ENCODE measurements around the gene GTF2A1L. TPM values are rescaled to one million over a fixed set of nuclear protein-coding genes. Genes with fewer than 3 reads are reported as not detected.
"Not testable (repeated sequence)": the region's sequence is repeated elsewhere in the genome, so short reads cannot be mapped to it uniquely, and the experiment has no call there.

GTF2A1L gene
- total RNA-seq, 1 donor from 2014 or later: not detected

GRCh38 chr2:48620604-48621003, 2.9 kb downstream of the GTF2A1L start:
- no peak overlapping the region for H3K4me3 Mint-ChIP-seq (ENCODE audit: low read depth)
- DNase-seq (ENCODE audit: low spot score): no peak
- intact Hi-C loops (cut with micrococcal nuclease): no loop called here
- no peak overlapping the region for H3K27ac Mint-ChIP-seq
- no peaks in the 10 kb centered on the region for H3K9me3 Mint-ChIP-seq
- H3K27me3 Mint-ChIP-seq (ENCODE audit: low read depth): peaks cover 4% of the 10 kb centered on the region
- no peaks in the 10 kb centered on the region for H3K36me3 Mint-ChIP-seq (ENCODE audit: low read depth)
- no peaks in the 10 kb centered on the region for H3K4me1 Mint-ChIP-seq (ENCODE audit: low read depth)

GRCh38 chr2:48622691-48623090, 5.0 kb downstream of the GTF2A1L start:
- H3K9me3 Mint-ChIP-seq; H3K27me3 Mint-ChIP-seq (ENCODE audit: low read depth); intact Hi-C loops (cut with micrococcal nuclease); H3K27ac Mint-ChIP-seq; H3K4me3 Mint-ChIP-seq (ENCODE audit: low read depth); DNase-seq (ENCODE audit: low spot score); H3K4me1 Mint-ChIP-seq (ENCODE audit: low read depth); H3K36me3 Mint-ChIP-seq (ENCODE audit: low read depth): not testable (repeated sequence)

DNA sequence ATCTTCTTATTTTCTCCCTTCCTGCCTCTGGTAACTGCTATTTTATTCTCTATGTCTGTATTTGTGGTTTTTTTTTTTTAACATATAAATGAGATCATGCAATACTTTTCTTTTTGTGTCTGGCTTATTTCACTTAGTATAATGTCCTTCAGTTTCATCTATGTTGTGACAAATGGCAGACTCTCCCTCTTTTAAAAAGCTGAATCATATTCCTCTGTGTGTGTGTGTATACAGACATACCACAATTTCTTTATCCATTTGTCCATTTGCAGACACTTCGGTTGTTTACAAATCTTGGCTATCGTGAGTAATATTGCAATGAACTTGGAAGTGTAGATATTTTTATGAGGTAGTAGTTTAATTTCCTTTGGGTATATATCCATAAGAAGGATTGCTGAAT, 7.0 kb downstream of the GTF2A1L start:
- intact Hi-C loops (cut with micrococcal nuclease): no loop called here
- H3K9me3 Mint-ChIP-seq: peaks cover 6% of the 10 kb centered on the region

GRCh38 chr2:48626047-48626446, 8.4 kb downstream of the GTF2A1L start:
- no peak overlapping the region for H3K27ac Mint-ChIP-seq
- no peak for DNase-seq (ENCODE audit: low spot score)
- H3K9me3 Mint-ChIP-seq: peaks cover 6% of the 10 kb centered on the region
- H3K4me1 Mint-ChIP-seq (ENCODE audit: low read depth): no peaks in the 10 kb centered on the region
- H3K36me3 Mint-ChIP-seq (ENCODE audit: low read depth): no peaks in the 10 kb centered on the region
- intact Hi-C loops (cut with micrococcal nuclease): no loop called here
- no peaks in the 10 kb centered on the region for H3K27me3 Mint-ChIP-seq (ENCODE audit: low read depth)
- H3K4me3 Mint-ChIP-seq (ENCODE audit: low read depth): no peak overlapping the region

More for the DNA sequence above, 7.0 kb downstream of the GTF2A1L start:
- DNase-seq (ENCODE audit: low spot score): no peak
- Mint-ChIP-seq H3K27me3 (ENCODE audit: low read depth) (peaks cover 2% of the 10 kb centered on the region), H3K36me3 (ENCODE audit: low read depth) (no peaks in the 10 kb centered on the region), H3K4me3 (ENCODE audit: low read depth) (no peak overlapping the region), H3K4me1 (ENCODE audit: low read depth) (no peaks in the 10 kb centered on the region), H3K27ac (no peak overlapping the region)

- Mint-ChIP-seq H3K27me3 (ENCODE audit: low read depth) (peaks cover 4% of the 10 kb centered on the region), H3K27ac (no peak overlapping the region), H3K36me3 (ENCODE audit: low read depth) (no peaks in the 10 kb centered on the region), H3K4me1 (ENCODE audit: low read depth) (no peaks in the 10 kb centered on the region), H3K4me3 (ENCODE audit: low read depth) (no peak overlapping the region), H3K9me3 (no peaks in the 10 kb centered on the region)
- intact Hi-C loops (cut with micrococcal nuclease): no loop called here
- DNase-seq (ENCODE audit: low spot score): no peak
These were observed 15.5 kb downstream of the GTF2A1L start for GRCh38 chr2:48633143-48633542.

DNA sequence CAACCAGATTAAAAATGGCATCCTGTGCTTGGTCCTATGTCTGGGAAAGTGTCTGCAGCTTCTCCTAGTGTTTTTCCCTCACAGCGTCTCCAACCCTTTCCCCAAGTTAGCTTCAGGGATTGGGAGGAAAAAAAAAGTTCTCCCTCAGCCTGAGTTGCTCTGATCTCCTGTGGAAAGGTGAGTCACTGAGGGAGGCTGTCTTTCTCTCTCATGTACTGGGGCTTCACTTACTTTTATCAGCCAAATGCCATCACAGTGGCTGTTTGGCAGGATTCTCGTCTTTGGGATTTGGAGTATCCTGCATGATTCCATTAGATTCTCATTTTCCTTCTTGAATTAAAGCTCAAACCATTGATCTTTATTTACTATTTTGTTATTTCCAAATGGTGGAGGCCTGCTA, 18.1 kb downstream of the GTF2A1L start:
- no peak for DNase-seq (ENCODE audit: low spot score)
- intact Hi-C loops (cut with micrococcal nuclease): no loop called here
- H3K4me1 Mint-ChIP-seq (ENCODE audit: low read depth): no peaks in the 10 kb centered on the region
- H3K4me3 Mint-ChIP-seq (ENCODE audit: low read depth): no peak overlapping the region
- no peak overlapping the region for H3K27ac Mint-ChIP-seq
- no peaks in the 10 kb centered on the region for H3K36me3 Mint-ChIP-seq (ENCODE audit: low read depth)
- H3K27me3 Mint-ChIP-seq (ENCODE audit: low read depth): peaks cover 4% of the 10 kb centered on the region
- H3K9me3 Mint-ChIP-seq: no peaks in the 10 kb centered on the region

- intact Hi-C loops (cut with micrococcal nuclease): no loop called here
- H3K36me3 Mint-ChIP-seq (ENCODE audit: low read depth): no peaks in the 10 kb centered on the region
- no peak overlapping the region for H3K4me3 Mint-ChIP-seq (ENCODE audit: low read depth)
- DNase-seq (ENCODE audit: low spot score): no peak
- no peaks in the 10 kb centered on the region for H3K9me3 Mint-ChIP-seq
- peaks cover 4% of the 10 kb centered on the region for H3K27me3 Mint-ChIP-seq (ENCODE audit: low read depth)
- H3K4me1 Mint-ChIP-seq (ENCODE audit: low read depth): no peaks in the 10 kb centered on the region
- H3K27ac Mint-ChIP-seq: no peak overlapping the region
These were observed 20.6 kb downstream of the GTF2A1L start for GRCh38 chr2:48638261-48638660.

DNA sequence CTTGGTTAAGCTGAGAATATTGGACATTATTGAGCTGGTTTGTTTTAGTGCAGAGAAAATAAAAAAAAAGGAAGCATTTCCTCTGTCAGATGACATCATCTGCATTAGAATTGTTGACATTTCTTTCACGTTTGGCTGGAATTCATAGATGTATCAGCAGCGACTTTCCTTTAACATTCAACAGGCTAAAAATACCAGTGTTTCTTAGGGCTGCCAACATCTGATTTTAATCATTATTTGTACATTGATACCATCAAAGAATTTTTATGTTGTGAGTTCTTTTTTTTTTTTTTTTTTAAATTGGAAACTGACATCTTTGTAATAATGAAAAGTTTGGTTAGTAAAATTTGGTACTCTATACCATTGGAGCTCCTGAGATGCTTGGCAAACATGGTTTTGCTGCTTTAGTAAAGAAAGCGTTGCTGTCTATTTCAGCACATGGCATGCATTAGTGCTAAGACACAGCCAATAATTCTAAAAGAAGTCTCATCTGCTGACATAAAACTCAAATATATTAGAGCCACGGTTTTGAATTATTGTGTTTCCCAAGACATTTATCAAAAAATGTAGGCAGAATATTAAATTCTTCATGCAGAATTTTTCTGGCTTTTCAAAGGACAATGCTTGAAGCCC, 33.6 kb downstream of the GTF2A1L start:
- no peak for DNase-seq (ENCODE audit: low spot score)
- H3K27me3 Mint-ChIP-seq (ENCODE audit: low read depth): peaks cover 3% of the 10 kb centered on the region
- H3K36me3 Mint-ChIP-seq (ENCODE audit: low read depth): no peaks in the 10 kb centered on the region
- H3K4me3 Mint-ChIP-seq (ENCODE audit: low read depth): no peak overlapping the region
- no peaks in the 10 kb centered on the region for H3K4me1 Mint-ChIP-seq (ENCODE audit: low read depth)
- H3K9me3 Mint-ChIP-seq: no peaks in the 10 kb centered on the region
- H3K27ac Mint-ChIP-seq: no peak overlapping the region
- intact Hi-C loops (cut with micrococcal nuclease): no loop called here

DNA sequence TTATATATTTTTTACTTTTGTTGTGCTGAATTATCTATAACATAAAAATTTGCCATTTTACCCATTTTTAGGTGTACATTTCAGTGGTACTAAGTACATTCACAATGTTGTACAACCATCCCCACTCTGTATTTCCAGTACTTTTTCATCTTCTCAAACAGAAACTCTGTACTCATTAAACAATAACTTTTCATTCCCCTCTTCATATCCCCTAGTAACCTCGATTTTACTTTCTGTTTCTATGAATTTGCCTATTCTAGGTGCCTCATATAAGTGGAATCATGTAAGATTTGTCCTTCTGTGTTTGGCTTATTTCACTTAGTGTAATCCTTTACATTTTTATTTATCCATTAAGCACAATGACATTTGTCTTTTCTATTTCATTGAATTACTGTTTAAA, 51.3 kb downstream of the GTF2A1L start:
- no peaks in the 10 kb centered on the region for H3K27me3 Mint-ChIP-seq (ENCODE audit: low read depth)
- no peak overlapping the region for H3K4me3 Mint-ChIP-seq (ENCODE audit: low read depth)
- no peaks in the 10 kb centered on the region for H3K4me1 Mint-ChIP-seq (ENCODE audit: low read depth)
- H3K27ac Mint-ChIP-seq: no peak overlapping the region
- no peak for DNase-seq (ENCODE audit: low spot score)
- intact Hi-C loops (cut with micrococcal nuclease): no loop called here
- H3K9me3 Mint-ChIP-seq: no peaks in the 10 kb centered on the region
- H3K36me3 Mint-ChIP-seq (ENCODE audit: low read depth): no peaks in the 10 kb centered on the region

- Mint-ChIP-seq H3K27me3 (ENCODE audit: low read depth) (peaks cover 2% of the 10 kb centered on the region), H3K27ac (no peak overlapping the region), H3K9me3 (no peaks in the 10 kb centered on the region), H3K36me3 (ENCODE audit: low read depth) (no peaks in the 10 kb centered on the region), H3K4me1 (ENCODE audit: low read depth) (no peaks in the 10 kb centered on the region), H3K4me3 (ENCODE audit: low read depth) (no peak overlapping the region)
- intact Hi-C loops (cut with micrococcal nuclease): no loop called here
- DNase-seq (ENCODE audit: low spot score): no peak
These were observed 55.9 kb downstream of the GTF2A1L start for GRCh38 chr2:48673581-48673980.

DNA sequence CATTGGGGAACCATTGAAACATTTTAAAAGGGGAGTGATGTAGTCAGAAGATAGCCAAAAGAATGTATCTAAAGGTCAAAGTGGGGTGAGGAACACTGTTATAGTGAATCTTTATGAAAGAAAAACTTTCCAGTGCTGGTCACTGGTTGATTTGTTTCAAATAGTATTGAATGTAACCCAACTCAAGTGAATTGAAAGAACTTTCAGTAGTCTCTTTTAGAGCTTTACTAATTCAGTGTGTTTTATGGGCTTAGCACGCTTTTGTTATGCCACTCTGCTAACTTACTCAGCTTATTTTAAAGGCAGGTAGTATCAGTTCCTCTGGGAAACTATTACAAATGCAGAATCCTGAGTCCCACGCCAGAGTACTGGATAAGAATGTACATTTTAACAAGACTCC, 57.3 kb downstream of the GTF2A1L start:
- H3K27ac Mint-ChIP-seq: no peak overlapping the region
- peaks cover 2% of the 10 kb centered on the region for H3K27me3 Mint-ChIP-seq (ENCODE audit: low read depth)
- intact Hi-C loops (cut with micrococcal nuclease): no loop called here
- H3K4me1 Mint-ChIP-seq (ENCODE audit: low read depth): no peaks in the 10 kb centered on the region
- H3K4me3 Mint-ChIP-seq (ENCODE audit: low read depth): no peak overlapping the region
- no peaks in the 10 kb centered on the region for H3K9me3 Mint-ChIP-seq
- no peak for DNase-seq (ENCODE audit: low spot score)
- H3K36me3 Mint-ChIP-seq (ENCODE audit: low read depth): no peaks in the 10 kb centered on the region

- intact Hi-C loops (cut with micrococcal nuclease): no loop called here
- H3K4me1 Mint-ChIP-seq (ENCODE audit: low read depth): no peaks in the 10 kb centered on the region
- H3K4me3 Mint-ChIP-seq (ENCODE audit: low read depth): no peak overlapping the region
- H3K27ac Mint-ChIP-seq: no peak overlapping the region
- H3K9me3 Mint-ChIP-seq: no peaks in the 10 kb centered on the region
- peaks cover 2% of the 10 kb centered on the region for H3K27me3 Mint-ChIP-seq (ENCODE audit: low read depth)
- H3K36me3 Mint-ChIP-seq (ENCODE audit: low read depth): no peaks in the 10 kb centered on the region
- DNase-seq (ENCODE audit: low spot score): no peak
These were observed 59.8 kb downstream of the GTF2A1L start for GRCh38 chr2:48677450-48677849.

GRCh38 chr2:48685126-48685525, 67.5 kb downstream of the GTF2A1L start:
- DNase-seq (ENCODE audit: low spot score): no peak
- H3K9me3 Mint-ChIP-seq: no peaks in the 10 kb centered on the region
- no peaks in the 10 kb centered on the region for H3K4me1 Mint-ChIP-seq (ENCODE audit: low read depth)
- H3K27me3 Mint-ChIP-seq (ENCODE audit: low read depth): peaks cover 4% of the 10 kb centered on the region
- no peak overlapping the region for H3K4me3 Mint-ChIP-seq (ENCODE audit: low read depth)
- intact Hi-C loops (cut with micrococcal nuclease): no loop called here
- no peaks in the 10 kb centered on the region for H3K36me3 Mint-ChIP-seq (ENCODE audit: low read depth)
- H3K27ac Mint-ChIP-seq: no peak overlapping the region
